HG03196 (cell line): ENCODE data around the gene ADAMTS8.

Experiments
- ATAC-seq: cut with Tn5 transposase; IDR thresholded peaks from one replicate; pipeline ENCODE4 v1.9.1; 2021; ENCODE audit not compliant: unreplicated experiment

The ADAMTS8 gene

GRCh38 chr11:130421199-130421585 lies 7.2 kb downstream of the ADAMTS8 start:
- no peak for ATAC-seq

DNA sequence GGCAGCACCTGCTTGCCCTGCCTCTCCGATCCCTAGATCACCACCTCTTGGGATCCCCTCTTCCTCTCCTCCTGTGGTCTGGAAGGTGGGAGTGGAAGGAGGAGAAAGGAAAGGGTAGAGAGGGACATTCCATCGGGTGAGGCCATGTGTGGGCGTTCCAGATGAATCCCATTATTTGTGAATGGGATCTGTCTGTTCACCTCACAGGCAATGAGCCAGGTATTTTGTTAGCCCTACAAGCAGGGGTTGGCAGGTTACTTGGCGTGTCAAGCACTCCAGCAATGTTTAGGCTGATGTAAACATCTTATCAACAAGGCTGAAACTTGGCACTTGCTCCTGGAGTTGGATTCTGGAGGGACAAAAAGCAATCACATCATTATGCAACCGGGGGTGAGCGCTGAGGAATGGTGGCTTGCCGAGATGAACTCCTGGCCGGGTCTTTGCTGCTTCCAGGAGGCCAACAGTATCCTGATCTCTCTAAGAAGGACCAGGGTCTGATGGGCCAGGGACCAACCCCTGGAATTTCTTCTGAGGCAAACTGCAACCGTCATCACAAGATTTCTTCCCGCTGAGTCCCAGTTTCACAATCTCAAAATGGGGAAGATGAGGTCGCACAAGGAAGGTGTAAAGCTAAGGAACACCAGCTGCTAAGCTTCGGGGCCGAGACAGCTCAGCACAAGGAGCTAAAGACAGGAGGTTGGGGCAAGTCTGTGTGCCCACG lies 7.8 kb downstream of the ADAMTS8 start:
- ATAC-seq, result no peak

DNA sequence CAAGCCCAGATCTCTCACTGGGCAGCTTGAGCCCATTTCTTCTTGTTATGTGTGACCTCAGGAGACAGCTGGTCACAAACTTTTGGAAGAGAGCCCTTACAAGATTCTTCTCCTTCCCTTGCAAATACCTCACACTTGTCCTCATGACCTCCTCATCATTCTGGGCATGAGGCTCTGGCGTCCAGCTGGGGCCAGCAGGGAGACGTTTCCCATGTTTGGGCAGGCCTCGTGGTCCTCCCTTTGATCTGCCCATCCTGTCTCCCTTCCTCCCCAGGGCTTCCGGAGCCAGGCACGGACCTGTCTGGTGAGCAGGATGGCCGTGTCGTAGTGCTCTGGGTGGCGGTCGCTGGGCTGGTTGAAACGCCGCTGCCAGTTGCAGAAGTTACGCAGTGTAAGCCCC lies 9.7 kb downstream of the ADAMTS8 start:
- no peak for ATAC-seq

DNA sequence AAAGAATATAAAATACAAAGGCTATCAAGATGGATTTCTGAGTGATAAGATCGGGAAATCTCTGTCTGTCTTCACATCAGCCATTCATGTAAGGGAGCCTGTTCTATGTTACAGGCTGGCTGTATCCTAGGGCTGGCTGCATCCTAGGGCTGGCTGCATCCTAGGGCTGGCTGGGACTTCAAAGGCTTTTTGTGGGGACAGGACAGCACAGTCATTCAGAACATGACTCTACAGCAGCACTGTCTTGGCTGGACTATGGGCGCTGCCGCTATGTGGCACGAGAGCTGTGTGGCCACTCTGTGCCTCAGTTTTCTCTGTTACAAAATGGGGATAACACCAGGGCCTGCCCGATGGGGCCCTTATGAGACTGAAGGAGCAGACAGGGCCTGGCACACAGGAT lies 10.2 kb downstream of the ADAMTS8 start:
- ATAC-seq, result no peak

DNA sequence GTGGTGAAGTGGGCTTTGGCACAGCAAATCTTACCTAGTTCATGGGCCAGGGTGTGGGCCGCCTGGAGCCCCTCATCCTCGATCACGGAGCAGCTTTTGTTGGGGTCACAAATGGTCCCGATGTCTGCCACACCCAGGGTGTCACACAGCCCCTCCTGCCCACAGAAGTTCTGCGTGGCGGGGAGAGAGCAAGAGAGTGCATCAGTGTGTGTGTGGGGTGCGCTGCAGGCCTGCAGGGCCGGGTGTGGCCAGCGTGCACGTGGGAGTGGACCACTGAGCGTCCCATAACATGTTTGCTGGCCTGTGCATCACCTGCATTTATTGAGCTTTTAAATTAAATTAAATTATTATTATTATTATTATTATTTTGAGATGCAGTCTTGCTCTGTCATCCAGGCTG lies 11.5 kb downstream of the ADAMTS8 start:
- ATAC-seq, result no peak

DNA sequence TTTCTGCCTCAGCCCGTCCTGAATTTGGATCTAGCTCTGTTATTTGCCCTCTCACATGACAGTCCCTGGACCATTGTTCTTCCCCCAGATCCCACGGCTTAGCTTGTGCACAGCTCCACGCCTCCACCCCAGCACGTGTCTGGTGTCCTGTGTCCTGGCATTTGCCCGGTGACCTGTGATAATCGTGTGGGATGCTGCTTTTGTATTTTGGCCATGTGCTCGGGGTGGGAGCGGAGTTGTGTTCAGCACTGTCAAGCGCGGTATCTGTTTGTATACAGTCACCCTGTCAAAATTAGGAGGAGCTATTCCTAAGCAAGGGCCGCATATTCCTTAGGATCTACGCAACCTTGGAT lies 11.9 kb downstream of the ADAMTS8 start:
- ATAC-seq, result no peak

- ATAC-seq, result no peak
These were observed 12.5 kb downstream of the ADAMTS8 start for GRCh38 chr11:130415731-130416529.

- ATAC-seq, result no peak
These were observed 14.0 kb downstream of the ADAMTS8 start for GRCh38 chr11:130414107-130415080.

DNA sequence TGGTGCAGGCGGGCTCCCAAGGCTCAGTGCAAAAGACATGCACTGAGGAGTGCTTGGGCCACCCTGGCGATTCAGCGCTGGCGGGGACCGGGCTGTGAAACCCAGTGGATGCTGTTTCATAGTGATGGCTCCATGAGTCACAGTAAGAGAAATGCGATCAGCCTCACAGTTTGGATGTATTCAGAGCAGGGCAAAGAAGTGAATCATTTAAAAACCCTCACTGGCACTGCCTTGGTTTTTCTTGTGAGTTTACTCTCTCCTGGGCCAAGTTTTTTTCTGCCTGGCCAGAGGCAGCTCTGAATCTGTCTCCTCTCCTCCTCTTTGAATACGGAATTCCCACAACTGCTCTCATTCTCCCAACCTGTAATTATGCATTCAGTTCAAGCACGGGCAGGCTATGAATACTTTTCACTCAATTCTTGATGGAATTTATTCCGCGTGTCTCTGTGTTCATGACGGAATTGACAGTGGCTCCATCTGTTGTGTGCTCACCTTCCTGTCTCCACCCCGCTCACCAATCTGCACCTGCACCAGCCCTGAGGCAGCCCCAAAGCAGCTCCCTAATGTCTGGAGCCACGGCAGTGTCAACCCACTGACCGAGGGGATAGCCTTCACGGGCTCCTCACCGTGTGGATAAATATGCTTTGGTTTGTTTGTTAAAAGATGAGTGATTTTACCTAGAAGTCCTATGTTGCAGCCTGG lies 14.9 kb downstream of the ADAMTS8 start:
- ATAC-seq, result no peak

DNA sequence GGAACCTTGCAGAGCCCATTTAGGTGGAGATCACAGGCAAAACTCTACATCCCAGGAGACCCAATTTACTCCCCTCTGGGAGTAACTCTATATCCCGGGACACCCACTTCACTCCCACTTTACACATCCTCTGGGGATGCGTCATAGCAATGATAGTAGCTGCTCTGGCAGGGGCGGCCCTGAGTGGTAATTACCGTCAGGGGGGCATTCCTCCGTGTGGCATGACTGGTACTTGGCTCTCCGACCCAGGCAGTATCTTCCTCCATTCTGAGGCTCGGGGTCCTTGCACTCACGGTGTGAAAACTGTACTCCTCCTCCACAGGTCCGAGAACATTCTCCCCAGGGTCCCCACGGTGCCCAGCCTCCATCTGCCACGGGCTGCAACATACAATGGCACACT lies 17.2 kb downstream of the ADAMTS8 start:
- ATAC-seq, result no peak

- ATAC-seq, result no peak
These were observed 18.6 kb downstream of the ADAMTS8 start for GRCh38 chr11:130409594-130410388.

DNA sequence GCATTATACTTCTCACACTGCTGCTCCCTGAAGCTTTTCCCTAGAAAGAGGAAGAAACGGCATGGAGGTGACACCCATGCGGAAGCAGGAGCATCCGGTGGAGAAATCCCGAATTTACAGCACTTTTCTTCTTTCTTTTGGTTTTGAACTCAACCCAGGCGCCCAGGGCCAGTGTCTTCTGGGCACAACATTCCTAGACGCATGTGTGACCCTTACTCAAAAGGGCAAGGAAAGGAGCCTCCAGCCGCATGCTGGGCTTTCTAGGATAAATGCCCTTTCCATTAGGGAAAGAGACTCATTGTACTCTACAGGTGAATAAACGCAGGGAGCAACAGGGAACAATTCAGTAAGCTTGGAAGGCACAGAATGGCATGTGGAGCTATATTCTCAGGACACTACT lies 19.5 kb downstream of the ADAMTS8 start:
- no peak for ATAC-seq

DNA sequence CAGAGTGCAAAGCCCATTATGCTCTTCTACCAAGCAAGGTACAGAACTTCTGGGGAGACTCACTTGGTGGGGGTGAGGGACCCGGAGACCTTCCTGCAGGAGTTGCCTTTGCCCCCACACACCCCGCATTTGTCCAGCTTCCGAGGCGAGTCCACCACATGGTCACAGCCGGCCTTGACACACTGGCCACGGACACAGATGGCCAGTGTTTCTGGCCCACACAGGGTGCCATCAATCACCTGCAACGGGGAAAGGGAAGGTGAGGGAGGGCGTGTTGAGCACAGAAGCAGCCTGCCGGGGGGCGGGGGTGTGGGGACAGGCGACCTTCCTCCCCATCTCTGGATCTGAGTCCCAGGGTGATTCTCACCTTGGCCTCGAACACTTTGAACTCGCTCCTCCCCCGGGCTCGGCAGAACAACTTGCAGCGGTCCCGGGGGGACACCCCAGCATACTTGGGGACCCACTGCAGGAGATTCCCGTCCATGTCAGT lies 20.0 kb downstream of the ADAMTS8 start:
- ATAC-seq, result no peak

GRCh38 chr11:130407978-130408377 lies 20.4 kb downstream of the ADAMTS8 start:
- no peak for ATAC-seq

GRCh38 chr11:130405428-130405827 lies 23.0 kb downstream of the ADAMTS8 start:
- ATAC-seq, result no peak

DNA sequence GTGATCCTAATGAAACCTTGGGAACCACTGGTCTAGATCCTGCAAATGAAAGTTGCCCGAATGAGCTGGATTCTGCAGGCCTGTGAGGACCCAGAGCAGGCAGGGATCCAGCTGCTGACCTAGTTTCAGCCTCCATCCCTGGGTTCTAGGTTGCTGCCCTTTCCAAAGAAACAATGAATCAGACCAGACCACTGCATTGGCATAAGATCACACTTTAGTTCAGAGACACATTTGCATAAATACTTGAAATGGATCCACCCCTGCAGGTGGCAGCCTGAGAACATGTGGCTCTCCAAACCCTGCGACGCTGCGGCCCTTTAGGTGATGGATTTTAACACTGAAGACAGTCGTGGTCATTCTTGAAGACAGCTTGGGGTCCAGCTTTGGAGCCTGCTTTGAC lies 23.7 kb downstream of the ADAMTS8 start:
- no peak for ATAC-seq

- ATAC-seq, result no peak
These were observed 24.4 kb downstream of the ADAMTS8 start for GRCh38 chr11:130403967-130404366.

GRCh38 chr11:130403271-130403804 lies 25.1 kb downstream of the ADAMTS8 start:
- no peak for ATAC-seq

DNA sequence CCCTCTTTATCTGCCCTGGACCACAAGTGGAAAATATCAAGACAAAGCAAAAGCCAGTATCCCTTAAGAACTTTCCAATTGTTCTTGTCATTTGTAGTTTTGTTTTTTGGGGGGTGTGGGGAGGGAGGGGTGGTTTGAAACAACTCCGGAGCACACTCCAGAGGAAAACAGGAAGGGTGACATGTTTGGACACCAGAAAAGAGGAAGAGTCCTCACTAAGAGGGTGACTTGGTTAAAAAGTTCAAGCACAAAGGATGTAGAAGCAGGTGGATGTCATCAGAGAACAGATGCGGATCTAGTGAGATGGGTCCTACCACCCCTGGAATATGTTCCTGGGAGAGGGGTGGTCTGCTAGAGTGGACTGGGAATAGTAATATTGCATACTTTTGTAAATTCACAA lies 25.8 kb downstream of the ADAMTS8 start:
- ATAC-seq, result no peak
